ENCODE results near the gene KCNMA1.

DNA sequence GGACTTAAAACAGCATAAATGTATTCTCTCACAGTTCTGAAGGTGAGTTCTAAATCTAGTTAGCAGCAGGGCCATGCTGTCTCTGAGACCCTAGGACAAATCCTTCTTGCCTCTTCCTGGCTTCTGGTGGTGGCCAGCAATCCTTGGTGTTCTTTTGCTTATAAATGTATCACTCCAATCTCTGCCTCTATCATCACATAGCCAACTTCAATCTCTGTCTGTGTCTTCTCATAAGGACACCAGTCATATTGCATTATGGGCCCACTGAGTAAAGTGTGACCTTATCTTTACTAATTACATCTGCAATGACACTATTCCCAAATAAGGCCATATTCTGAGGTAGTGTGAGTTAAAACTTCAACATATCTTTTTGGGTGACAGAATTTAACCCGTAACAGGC, 778.9 kb downstream of the KCNMA1 start:
- TF ChIP-seq, protein P1, sequence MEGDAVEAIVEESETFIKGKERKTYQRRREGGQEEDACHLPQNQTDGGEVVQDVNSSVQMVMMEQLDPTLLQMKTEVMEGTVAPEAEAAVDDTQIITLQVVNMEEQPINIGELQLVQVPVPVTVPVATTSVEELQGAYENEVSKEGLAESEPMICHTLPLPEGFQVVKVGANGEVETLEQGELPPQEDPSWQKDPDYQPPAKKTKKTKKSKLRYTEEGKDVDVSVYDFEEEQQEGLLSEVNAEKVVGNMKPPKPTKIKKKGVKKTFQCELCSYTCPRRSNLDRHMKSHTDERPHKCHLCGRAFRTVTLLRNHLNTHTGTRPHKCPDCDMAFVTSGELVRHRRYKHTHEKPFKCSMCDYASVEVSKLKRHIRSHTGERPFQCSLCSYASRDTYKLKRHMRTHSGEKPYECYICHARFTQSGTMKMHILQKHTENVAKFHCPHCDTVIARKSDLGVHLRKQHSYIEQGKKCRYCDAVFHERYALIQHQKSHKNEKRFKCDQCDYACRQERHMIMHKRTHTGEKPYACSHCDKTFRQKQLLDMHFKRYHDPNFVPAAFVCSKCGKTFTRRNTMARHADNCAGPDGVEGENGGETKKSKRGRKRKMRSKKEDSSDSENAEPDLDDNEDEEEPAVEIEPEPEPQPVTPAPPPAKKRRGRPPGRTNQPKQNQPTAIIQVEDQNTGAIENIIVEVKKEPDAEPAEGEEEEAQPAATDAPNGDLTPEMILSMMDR (IDR thresholded peaks at IDR 0.05): no peak
- no peak for TF ChIP-seq POLR2A (IDR thresholded peaks at IDR 0.05)
